ENCODE results near the gene SPPL2B.
"Not testable (repeated sequence)": the region's sequence is repeated elsewhere in the genome, so short reads cannot be mapped to it uniquely, and the experiment has no call there.

SPPL2B gene, protein sequence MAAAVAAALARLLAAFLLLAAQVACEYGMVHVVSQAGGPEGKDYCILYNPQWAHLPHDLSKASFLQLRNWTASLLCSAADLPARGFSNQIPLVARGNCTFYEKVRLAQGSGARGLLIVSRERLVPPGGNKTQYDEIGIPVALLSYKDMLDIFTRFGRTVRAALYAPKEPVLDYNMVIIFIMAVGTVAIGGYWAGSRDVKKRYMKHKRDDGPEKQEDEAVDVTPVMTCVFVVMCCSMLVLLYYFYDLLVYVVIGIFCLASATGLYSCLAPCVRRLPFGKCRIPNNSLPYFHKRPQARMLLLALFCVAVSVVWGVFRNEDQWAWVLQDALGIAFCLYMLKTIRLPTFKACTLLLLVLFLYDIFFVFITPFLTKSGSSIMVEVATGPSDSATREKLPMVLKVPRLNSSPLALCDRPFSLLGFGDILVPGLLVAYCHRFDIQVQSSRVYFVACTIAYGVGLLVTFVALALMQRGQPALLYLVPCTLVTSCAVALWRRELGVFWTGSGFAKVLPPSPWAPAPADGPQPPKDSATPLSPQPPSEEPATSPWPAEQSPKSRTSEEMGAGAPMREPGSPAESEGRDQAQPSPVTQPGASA

DNA sequence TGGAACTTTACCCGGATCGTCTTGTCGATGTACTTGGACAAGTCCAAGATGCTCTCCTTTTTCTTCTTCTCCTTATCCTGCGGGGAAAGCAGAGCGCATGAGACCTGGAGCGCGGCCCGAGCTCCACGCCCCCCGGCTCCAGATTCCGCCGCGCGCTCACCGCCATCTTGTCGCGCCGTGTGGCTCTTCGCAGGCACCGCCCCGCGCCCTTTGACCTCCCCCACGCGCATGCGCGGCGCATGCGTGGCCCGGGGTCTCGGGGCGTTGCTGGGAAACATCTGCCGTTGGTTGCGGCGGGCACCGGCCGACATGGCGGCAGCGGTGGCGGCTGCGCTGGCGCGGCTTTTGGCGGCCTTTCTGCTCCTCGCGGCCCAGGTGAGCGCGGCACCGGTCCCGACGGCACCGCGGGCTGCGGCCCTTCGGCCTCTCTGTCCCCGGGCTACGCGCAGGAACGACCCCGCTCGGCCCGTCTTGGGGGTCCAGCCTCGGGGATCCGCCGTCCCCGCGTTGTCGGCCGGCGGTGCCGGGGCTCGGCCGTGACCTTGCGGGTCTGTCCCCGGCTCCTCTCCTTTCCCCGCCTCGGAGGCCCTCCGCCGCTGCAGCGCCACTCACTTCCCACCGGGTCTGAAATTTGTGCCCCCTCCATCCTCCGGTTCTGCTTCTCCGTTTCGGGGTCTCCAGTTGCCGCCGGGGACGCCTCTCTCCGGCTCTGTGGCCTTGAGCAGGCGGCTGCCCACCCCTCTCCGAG is at the start of gene SPPL2B, which contains the start of gene LSM7:
Gene SPPL2B, plus strand, starts transcription at position 284 of the 748 bp plus-strand sequence. Its CDS starts 26 bp downstream, at position 310.
Gene LSM7, minus strand, starts transcription at position 186 of the 748 bp plus-strand sequence. Its CDS starts 20 bp downstream, at position 166.
- in situ Hi-C loops (cut with MboI; ENCODE audit: low sequenced_read_pairs), result no loop called here
- Histone ChIP-seq H3K27me3 (ENCODE audit: low read depth) (no peaks in the 10 kb centered on the region), H3K4me1 (peaks cover 11% of the 10 kb centered on the region), H3K4me3 (peak within 1 kb of the TSS; percentile 80), H3K36me3 (replicated peaks) (peaks cover 26% of the 10 kb centered on the region), H3K9me3 (no peaks in the 10 kb centered on the region)
- DNase-seq (ENCODE audit: low spot score in 2 of 2), result peak; percentile 78 to 92

DNA sequence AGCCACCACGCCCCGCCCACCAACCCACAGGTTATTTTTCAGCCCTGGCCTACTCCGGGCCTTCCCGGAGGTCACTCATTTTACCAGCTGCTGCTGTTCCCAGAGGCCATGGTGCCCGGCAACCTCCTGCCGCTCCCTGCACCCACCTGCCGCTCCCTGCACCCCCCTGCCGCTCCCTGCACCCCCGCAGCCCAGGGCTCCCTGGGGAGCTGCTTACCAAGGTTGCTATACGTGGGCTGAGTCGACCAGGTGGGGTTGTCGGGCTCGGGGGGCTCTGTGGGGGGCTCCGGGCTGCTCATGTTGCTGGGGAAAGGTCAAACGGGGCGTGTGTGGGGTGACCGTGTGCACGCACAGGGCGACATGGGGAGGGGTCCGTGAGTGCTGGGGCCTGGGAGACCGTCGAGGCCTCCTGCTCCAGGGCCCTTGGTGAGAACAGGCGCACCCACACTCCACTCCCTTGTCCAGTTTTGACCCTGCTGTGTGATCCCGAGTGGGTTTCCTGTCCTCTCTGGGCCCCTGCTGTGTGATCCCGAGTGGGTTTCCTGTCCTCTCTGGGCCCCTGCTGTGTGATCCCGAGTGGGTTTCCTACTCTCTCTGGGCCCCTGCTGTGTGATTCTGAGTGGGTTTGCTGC is 47.7 kb upstream of the SPPL2B start:
- Histone ChIP-seq H3K9me3 (no peaks in the 10 kb centered on the region), H3K27me3 (ENCODE audit: low read depth) (no peaks in the 10 kb centered on the region), H3K4me3 (no peak overlapping the region), H3K36me3 (replicated peaks) (no peaks in the 10 kb centered on the region), H3K4me1 (no peaks in the 10 kb centered on the region)
- in situ Hi-C loops (cut with MboI; ENCODE audit: low sequenced_read_pairs), result no loop called here
- no peak for DNase-seq (ENCODE audit: low spot score in 2 of 2)

DNA sequence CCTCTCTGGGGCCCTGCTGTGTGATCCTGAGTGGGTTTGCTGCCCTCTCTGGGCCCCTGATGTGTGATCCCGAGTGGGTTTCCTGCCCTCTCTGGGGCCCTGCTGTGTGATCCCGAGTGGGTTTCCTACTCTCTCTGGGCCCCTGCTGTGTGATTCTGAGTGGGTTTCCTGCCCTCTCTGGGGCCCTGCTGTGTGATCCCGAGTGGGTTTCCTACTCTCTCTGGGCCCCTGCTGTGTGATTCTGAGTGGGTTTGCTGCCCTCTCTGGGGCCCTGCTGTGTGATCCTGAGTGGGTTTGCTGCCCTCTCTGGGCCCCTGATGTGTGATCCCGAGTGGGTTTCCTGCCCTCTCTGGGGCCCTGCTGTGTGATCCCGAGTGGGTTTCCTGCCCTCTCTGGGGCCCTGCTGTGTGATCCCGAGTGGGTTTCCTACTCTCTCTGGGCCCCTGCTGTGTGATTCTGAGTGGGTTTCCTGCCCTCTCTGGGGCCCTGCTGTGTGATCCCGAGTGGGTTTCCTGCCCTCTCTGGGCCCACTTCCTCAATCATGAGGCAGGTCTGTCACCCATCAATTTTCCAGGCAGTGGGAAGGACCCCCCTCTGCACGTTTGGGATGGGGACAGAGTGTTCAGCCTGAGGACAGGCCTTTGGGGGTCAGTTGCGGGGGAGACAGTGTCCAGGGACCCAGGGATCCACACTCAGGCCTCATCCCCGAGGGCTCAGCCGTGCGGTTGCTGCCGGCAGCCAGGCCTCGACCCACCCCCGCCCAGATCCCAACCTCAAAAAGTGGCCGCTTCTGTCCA is 47.0 kb upstream of the SPPL2B start:
- H3K4me3 ChIP-seq; H3K36me3 ChIP-seq (replicated peaks); H3K4me1 ChIP-seq; in situ Hi-C loops (cut with MboI; ENCODE audit: low sequenced_read_pairs); H3K9me3 ChIP-seq; DNase-seq (ENCODE audit: low spot score in 2 of 2); H3K27me3 ChIP-seq (ENCODE audit: low read depth): not testable (repeated sequence)

- Histone ChIP-seq H3K4me3 (no peak within 1 kb of the TSS), H3K36me3 (replicated peaks) (no peaks in the 10 kb centered on the region), H3K4me1 (no peaks in the 10 kb centered on the region), H3K27me3 (ENCODE audit: low read depth) (no peaks in the 10 kb centered on the region; the same call in 1 of the 2 replicates), H3K9me3 (no peaks in the 10 kb centered on the region)
- peak in 1 of 2 experiments; percentile 47 for DNase-seq (ENCODE audit: low spot score in 2 of 2)
- in situ Hi-C loops (cut with MboI; ENCODE audit: low sequenced_read_pairs), result no loop called here
Measured at GRCh38 chr19:2282062-2282861, 46.2 kb upstream of the SPPL2B start, which contains the start of gene PEAK3. PEAK3 (minus strand) TSS chr19:2282175; CDS start chr19:2280931, 1,244 bp downstream.

DNA sequence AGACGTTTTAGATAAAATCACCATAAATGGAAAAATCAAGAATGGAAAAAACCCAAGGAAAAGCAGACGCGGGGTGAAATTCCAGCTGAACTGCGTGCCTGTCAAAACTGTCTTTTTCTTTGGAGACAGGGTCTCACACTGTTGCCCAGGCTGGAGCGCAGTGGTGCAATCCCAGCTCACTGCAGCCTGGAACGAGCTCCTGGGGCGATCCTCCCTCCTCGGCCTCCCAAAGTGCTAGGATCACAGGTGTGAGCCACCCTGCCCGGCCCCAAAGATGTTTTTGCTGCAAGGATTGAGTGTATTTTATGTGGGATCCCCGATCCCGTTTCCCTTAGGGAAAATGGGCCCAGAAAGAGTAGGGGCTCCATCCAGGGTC is 45.6 kb upstream of the SPPL2B start:
- DNase-seq (ENCODE audit: low spot score in 2 of 2), result no peak
- H3K4me3 ChIP-seq, result no peak overlapping the region
- H3K4me1 ChIP-seq, result no peaks in the 10 kb centered on the region
- H3K36me3 ChIP-seq (replicated peaks), result no peaks in the 10 kb centered on the region
- H3K9me3 ChIP-seq, result no peaks in the 10 kb centered on the region
- in situ Hi-C loops (cut with MboI; ENCODE audit: low sequenced_read_pairs), result no loop called here
- H3K27me3 ChIP-seq (ENCODE audit: low read depth), result no peaks in the 10 kb centered on the region; the same call in 1 of the 2 replicates

GRCh38 chr19:2283835-2284507 is 44.5 kb upstream of the SPPL2B start:
- H3K9me3 ChIP-seq, result no peaks in the 10 kb centered on the region
- peaks cover 5% of the 10 kb centered on the region; the same call in 1 of the 2 replicates for H3K27me3 ChIP-seq (ENCODE audit: low read depth)

GRCh38 chr19:2286402-2287140 is 41.9 kb upstream of the SPPL2B start:
- Histone ChIP-seq H3K27me3 (ENCODE audit: low read depth) (peaks cover 23% of the 10 kb centered on the region), H3K4me3 (no peak overlapping the region), H3K36me3 (replicated peaks) (no peaks in the 10 kb centered on the region), H3K9me3 (no peaks in the 10 kb centered on the region), H3K4me1 (no peaks in the 10 kb centered on the region; the same call in 1 of the 2 replicates)
- no peak for DNase-seq (ENCODE audit: low spot score in 2 of 2)
- in situ Hi-C loops (cut with MboI; ENCODE audit: low sequenced_read_pairs), result no loop called here

More at GRCh38 chr19:2283835-2284507, 44.5 kb upstream of the SPPL2B start:
- in situ Hi-C loops (cut with MboI; ENCODE audit: low sequenced_read_pairs), result no loop called here
- H3K4me1 ChIP-seq, result no peaks in the 10 kb centered on the region
- H3K4me3 ChIP-seq, result no peak overlapping the region
- no peak for DNase-seq (ENCODE audit: low spot score in 2 of 2)
- H3K36me3 ChIP-seq (replicated peaks), result no peaks in the 10 kb centered on the region

- Histone ChIP-seq H3K27me3 (ENCODE audit: low read depth) (peaks cover 23% of the 10 kb centered on the region), H3K36me3 (replicated peaks) (no peaks in the 10 kb centered on the region), H3K9me3 (no peaks in the 10 kb centered on the region), H3K4me1 (no peaks in the 10 kb centered on the region; the same call in 1 of the 2 replicates), H3K4me3 (no peak overlapping the region)
- no peak for DNase-seq (ENCODE audit: low spot score in 2 of 2)
- in situ Hi-C loops (cut with MboI; ENCODE audit: low sequenced_read_pairs), result no loop called here
Measured at GRCh38 chr19:2287585-2288337, 40.7 kb upstream of the SPPL2B start.

DNA sequence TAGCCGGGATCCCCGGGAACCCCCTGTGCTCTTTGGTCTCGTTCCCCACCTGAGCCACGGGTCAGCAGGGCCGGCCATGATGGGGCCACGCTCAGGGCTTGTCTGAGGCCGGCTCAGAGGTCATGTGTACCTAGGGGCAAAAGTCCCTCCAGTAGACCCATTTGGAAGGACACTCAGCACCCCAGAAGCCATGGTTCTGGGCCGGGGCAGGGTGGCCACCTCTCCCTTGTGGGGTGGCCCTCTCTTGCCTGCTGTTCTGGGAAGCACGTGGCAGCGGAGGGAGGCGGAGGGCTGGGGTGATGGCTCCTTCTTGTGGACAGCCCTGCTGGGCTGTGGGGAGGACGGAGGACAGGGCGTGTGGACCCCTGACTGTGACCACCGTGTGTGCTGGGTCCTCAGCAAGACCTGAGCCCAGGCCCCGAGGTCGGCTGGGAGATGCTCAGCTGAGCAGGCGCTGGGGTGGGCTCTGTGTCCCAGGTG is 40.1 kb upstream of the SPPL2B start:
- no peaks in the 10 kb centered on the region; the same call in 1 of the 2 replicates for H3K4me1 ChIP-seq
- in situ Hi-C loops (cut with MboI; ENCODE audit: low sequenced_read_pairs), result no loop called here
- peaks cover 23% of the 10 kb centered on the region for H3K27me3 ChIP-seq (ENCODE audit: low read depth)
- DNase-seq (ENCODE audit: low spot score in 2 of 2), result no peak
- no peaks in the 10 kb centered on the region for H3K9me3 ChIP-seq
- H3K36me3 ChIP-seq (replicated peaks), result no peaks in the 10 kb centered on the region
- H3K4me3 ChIP-seq, result no peak overlapping the region

- Histone ChIP-seq H3K4me1 (no peaks in the 10 kb centered on the region; the same call in 1 of the 2 replicates), H3K4me3 (no peak overlapping the region; the same call in 1 of the 2 replicates), H3K36me3 (replicated peaks) (no peaks in the 10 kb centered on the region), H3K27me3 (ENCODE audit: low read depth) (peaks cover 23% of the 10 kb centered on the region), H3K9me3 (no peaks in the 10 kb centered on the region)
- DNase-seq (ENCODE audit: low spot score in 2 of 2), result no peak
- in situ Hi-C loops (cut with MboI; ENCODE audit: low sequenced_read_pairs), result no loop called here
Measured at GRCh38 chr19:2288818-2289713, 39.4 kb upstream of the SPPL2B start.

Measured in HAP-1 (cell line).